Fibroblast of mammary gland (primary cell): ENCODE data around the gene MOB3A.
A peak's percentile ranks its signal among the peaks of the same experiment; 100 is the strongest.

ENCODE experiments used
- DNase-seq: peaks from one replicate; pipeline ENCODE4 v3.0.0-alpha.2; 2010; ENCODE audit warnings: low read depth
- H3K4me3 ChIP-seq: 2 replicates; pipeline ENCODE4 v1.5.1; 2011; ENCODE audit warnings: low read depth, mild to moderate bottlenecking, low read length, moderate library complexity; ENCODE audit not compliant: control insufficient read depth
- TF ChIP-seq, protein P1 (sequence below): conservative IDR thresholded peaks from 2 replicates; pipeline ENCODE4 v1.5.1; 2011; ENCODE audit warnings: low read depth, low read length, inconsistent platforms; ENCODE audit not compliant: control insufficient read depth, insufficient read depth

The MOB3A gene

DNA sequence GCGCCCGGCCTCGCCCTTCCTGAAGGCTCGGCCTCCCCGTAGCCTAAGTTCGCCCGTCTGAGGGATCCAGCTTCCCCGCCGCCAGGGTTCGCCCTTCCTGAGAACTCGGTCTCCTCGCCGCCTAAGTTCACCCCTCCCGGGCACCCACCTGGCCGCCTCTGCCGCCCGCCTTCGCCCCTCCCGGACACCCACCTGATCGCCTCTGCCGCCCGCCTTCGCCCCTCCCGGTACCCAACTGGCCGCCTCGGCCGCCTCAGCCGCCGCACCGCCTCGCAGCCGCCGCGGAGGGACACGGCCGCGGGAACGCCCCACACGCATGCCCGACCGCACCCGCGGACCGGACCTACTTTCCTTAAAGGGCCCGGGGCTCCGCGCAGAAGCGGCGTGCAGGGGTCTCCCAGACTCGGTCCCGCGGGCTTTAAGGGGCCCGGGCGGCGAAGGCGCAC is at the start of gene MOB3A:
Gene MOB3A, minus strand, starts transcription at position 293 of the 446 bp plus-strand sequence. CDS start 17,766 bp downstream, outside the sequence.
- DNase-seq = peak; percentile 88
- TF ChIP-seq, protein P1, sequence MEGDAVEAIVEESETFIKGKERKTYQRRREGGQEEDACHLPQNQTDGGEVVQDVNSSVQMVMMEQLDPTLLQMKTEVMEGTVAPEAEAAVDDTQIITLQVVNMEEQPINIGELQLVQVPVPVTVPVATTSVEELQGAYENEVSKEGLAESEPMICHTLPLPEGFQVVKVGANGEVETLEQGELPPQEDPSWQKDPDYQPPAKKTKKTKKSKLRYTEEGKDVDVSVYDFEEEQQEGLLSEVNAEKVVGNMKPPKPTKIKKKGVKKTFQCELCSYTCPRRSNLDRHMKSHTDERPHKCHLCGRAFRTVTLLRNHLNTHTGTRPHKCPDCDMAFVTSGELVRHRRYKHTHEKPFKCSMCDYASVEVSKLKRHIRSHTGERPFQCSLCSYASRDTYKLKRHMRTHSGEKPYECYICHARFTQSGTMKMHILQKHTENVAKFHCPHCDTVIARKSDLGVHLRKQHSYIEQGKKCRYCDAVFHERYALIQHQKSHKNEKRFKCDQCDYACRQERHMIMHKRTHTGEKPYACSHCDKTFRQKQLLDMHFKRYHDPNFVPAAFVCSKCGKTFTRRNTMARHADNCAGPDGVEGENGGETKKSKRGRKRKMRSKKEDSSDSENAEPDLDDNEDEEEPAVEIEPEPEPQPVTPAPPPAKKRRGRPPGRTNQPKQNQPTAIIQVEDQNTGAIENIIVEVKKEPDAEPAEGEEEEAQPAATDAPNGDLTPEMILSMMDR = peak; percentile 18
- H3K4me3 ChIP-seq = peak within 1 kb of the TSS; percentile 73

GRCh38 chr19:2145831-2146241 is 49.7 kb upstream of the MOB3A start:
- no peak for DNase-seq
- H3K4me3 ChIP-seq = no peak overlapping the region
- TF ChIP-seq, protein P1 = no peak

- H3K4me3 ChIP-seq = no peak overlapping the region
- TF ChIP-seq, protein P1 = no peak
Observed at GRCh38 chr19:2144190-2144589, 48.1 kb upstream of the MOB3A start.

GRCh38 chr19:2142173-2142829 is 46.2 kb upstream of the MOB3A start:
- no peak overlapping the region for H3K4me3 ChIP-seq
- TF ChIP-seq, protein P1 = no peak
- DNase-seq = no peak

More at GRCh38 chr19:2144190-2144589, 48.1 kb upstream of the MOB3A start:
- DNase-seq = no peak

- TF ChIP-seq, protein P1 = no peak
- no peak for DNase-seq
- no peak overlapping the region for H3K4me3 ChIP-seq
Observed at GRCh38 chr19:2140138-2140569, 44.0 kb upstream of the MOB3A start.

DNA sequence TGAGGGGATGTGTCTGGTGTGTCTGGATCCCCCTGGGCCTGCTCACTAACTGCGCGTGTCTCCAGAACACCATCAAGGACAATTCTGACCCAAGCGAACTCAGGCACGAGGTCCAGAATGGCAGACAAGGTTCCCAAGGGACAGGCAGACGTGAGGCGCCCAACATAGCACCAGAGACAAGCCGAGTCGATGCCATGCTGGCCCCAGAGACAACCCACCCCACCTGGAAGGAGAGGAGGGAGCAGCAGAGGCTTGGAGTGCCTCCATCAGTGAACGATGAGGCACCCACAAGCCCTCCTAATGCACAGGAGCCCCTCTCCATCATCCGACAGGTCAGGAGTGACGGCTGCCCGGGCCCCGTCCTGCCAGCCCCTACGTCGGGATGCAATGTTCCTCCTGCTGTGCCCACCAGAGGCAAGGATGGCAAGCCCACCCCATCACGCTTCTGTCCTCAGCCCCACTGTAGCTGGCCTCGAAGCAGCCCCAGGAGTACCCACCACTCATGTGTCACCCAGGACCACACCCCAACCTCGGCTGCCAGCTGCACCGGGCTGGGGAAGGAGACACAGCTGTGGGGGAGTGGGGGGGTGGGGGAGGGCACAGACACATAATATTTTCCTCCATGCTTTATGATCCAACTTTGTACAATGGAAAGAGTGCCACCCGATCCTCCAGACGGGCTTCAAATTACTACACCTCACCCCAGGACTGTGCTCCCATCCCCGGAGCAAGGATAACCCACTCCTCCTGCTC is 43.4 kb upstream of the MOB3A start:
- TF ChIP-seq, protein P1 = no peak
- no peak overlapping the region for H3K4me3 ChIP-seq

More for the DNA sequence above, 43.4 kb upstream of the MOB3A start:
- no peak for DNase-seq
